KMS-11 (cell line): Measurements from ENCODE around the gene CRHR1.

Experiments used
- H2AFZ ChIP-seq: fragments of 200-600 bp; sonication (generic); 2 replicates; pipeline ENCODE4 v1.6.1; 2016; ENCODE audit warnings: antibody characterized with exemption, mixed run types, low read depth
- H3K27ac ChIP-seq: fragments of 200-600 bp; sonication (generic); 2 replicates; pipeline ENCODE4 v1.6.1; 2016; ENCODE audit warnings: mild to moderate bottlenecking, mixed run types
- H3K27me3 ChIP-seq: fragments of 200-600 bp; sonication (generic); 2 replicates; pipeline ENCODE4 v1.6.1; 2017; ENCODE audit warnings: mild to moderate bottlenecking, low read depth, mixed run types, moderate library complexity; ENCODE audit not compliant: insufficient read depth
- H3K36me3 ChIP-seq: fragments of 200-600 bp; sonication (generic); 2 replicates; pipeline ENCODE4 v1.6.1; 2017; ENCODE audit warnings: mild to moderate bottlenecking, mixed run types; ENCODE audit not compliant: insufficient read depth
- H3K4me1 ChIP-seq: fragments of 200-600 bp; sonication (generic); 2 replicates; pipeline ENCODE4 v1.6.1; 2016; ENCODE audit warnings: mild to moderate bottlenecking, low read depth, mixed run types; ENCODE audit not compliant: poor library complexity, severe bottlenecking
- H3K4me2 ChIP-seq: fragments of 200-600 bp; sonication (generic); 2 replicates; pipeline ENCODE4 v1.7.0; 2016; ENCODE audit warnings: mild to moderate bottlenecking, mixed run types
- H3K4me3 ChIP-seq: fragments of 200-600 bp; sonication (generic); IDR thresholded peaks from 2 replicates; pipeline ENCODE4 v1.6.1; 2017; ENCODE audit warnings: low read depth, low read length, mixed read lengths; ENCODE audit not compliant: insufficient read depth
- H3K79me2 ChIP-seq: fragments of 200-600 bp; sonication (generic); 2 replicates; pipeline ENCODE4 v1.6.1; 2016; ENCODE audit warnings: low read depth, mixed run types; ENCODE audit not compliant: insufficient read depth
- H3K9ac ChIP-seq: fragments of 200-600 bp; sonication (generic); 2 replicates; pipeline ENCODE4 v1.6.1; 2016; ENCODE audit warnings: mild to moderate bottlenecking, mixed run types
- H4K20me1 ChIP-seq: fragments of 200-600 bp; sonication (generic); 2 replicates; pipeline ENCODE4 v1.6.1; 2016; ENCODE audit warnings: mild to moderate bottlenecking, mixed run types; ENCODE audit not compliant: insufficient read depth
- TF ChIP-seq, protein P1 (sequence below): fragments of 200-600 bp; sonication (generic); conservative IDR thresholded peaks from 2 replicates; pipeline ENCODE4 v1.6.1; 2017; ENCODE audit warnings: low read depth, mild to moderate bottlenecking, antibody characterized with exemption, low read length, moderate library complexity, mixed read lengths

CRHR1 gene

DNA sequence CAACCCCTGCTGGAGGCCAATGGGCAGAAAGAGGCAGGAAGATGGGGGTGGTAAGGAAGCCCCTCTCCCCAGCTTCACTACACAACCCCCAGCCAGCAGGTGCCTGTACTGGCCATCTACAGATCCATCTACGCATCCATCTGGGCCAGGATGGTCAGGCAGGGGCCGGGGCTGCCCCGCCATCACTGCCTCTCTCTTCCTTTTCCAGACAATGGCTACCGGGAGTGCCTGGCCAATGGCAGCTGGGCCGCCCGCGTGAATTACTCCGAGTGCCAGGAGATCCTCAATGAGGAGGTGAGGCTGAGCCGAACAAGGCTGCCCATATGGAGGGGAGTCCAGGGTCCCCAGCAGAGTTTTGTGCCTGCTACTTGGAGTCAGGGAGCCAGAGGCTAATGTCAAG is 37.0 kb downstream of the CRHR1 start:
- H3K4me3 ChIP-seq, result no peak overlapping the region
- H3K36me3 ChIP-seq, result no peaks in the 10 kb centered on the region
- H3K27ac ChIP-seq, result no peak overlapping the region
- no peaks in the 10 kb centered on the region for H4K20me1 ChIP-seq
- no peaks in the 10 kb centered on the region for H3K4me1 ChIP-seq
- no peak overlapping the region for H2AFZ ChIP-seq
- no peaks in the 10 kb centered on the region for H3K79me2 ChIP-seq
- H3K9ac ChIP-seq, result no peak overlapping the region
- no peak overlapping the region for H3K4me2 ChIP-seq
- TF ChIP-seq, protein P1, sequence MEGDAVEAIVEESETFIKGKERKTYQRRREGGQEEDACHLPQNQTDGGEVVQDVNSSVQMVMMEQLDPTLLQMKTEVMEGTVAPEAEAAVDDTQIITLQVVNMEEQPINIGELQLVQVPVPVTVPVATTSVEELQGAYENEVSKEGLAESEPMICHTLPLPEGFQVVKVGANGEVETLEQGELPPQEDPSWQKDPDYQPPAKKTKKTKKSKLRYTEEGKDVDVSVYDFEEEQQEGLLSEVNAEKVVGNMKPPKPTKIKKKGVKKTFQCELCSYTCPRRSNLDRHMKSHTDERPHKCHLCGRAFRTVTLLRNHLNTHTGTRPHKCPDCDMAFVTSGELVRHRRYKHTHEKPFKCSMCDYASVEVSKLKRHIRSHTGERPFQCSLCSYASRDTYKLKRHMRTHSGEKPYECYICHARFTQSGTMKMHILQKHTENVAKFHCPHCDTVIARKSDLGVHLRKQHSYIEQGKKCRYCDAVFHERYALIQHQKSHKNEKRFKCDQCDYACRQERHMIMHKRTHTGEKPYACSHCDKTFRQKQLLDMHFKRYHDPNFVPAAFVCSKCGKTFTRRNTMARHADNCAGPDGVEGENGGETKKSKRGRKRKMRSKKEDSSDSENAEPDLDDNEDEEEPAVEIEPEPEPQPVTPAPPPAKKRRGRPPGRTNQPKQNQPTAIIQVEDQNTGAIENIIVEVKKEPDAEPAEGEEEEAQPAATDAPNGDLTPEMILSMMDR, result no peak
- peaks cover 59% of the 10 kb centered on the region for H3K27me3 ChIP-seq

DNA sequence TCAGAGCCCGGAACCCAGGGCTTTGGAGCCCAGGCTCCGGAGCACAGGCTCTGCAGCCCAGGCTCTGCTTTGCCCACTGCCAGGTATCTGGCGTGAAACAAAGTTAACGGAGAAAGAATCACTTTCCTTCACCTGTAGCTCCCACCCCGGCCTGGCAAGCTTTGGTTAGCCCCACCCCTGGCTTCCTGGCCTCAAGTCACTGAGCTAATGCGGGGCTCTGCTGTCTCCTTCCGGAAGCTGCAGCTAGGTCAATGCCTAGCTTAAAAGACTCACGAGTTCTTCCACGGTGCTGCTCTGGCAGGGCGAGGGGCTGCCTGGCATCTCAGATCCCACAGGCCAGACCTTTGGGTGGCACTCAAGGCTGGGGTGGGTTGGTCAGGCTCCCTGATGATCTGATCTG is 39.5 kb downstream of the CRHR1 start:
- Histone ChIP-seq H3K4me2 (no peak overlapping the region), H4K20me1 (no peaks in the 10 kb centered on the region), H3K4me3 (no peak overlapping the region), H3K9ac (no peak overlapping the region), H3K4me1 (no peaks in the 10 kb centered on the region), H2AFZ (no peak overlapping the region), H3K79me2 (no peaks in the 10 kb centered on the region), H3K36me3 (no peaks in the 10 kb centered on the region), H3K27me3 (peaks cover 82% of the 10 kb centered on the region), H3K27ac (no peak overlapping the region)
- TF ChIP-seq, protein P1, result no peak

DNA sequence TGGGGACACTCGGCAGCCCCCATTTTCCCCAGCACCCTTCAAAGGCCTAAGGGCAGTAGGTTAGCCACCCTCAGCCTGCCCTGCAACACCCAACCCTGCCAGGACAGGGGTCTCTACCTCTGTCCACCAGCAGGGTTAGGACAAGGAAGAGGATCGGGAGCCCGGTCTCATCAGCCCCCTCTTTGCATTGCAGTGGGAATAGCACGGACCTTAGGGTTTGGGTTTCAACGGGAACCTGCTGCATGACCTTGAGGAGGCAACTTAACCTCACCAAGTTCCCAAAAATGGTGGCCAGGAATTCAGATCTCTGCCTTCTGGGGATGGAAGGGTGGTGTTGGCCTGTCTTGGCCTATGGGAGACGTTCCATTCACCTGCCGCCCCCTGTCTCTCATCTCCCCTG is 40.4 kb downstream of the CRHR1 start:
- H3K4me1 ChIP-seq, result no peaks in the 10 kb centered on the region
- peaks cover 90% of the 10 kb centered on the region for H3K27me3 ChIP-seq
- no peak overlapping the region for H3K27ac ChIP-seq
- H3K9ac ChIP-seq, result no peak overlapping the region
- no peak overlapping the region for H3K4me3 ChIP-seq
- no peaks in the 10 kb centered on the region for H4K20me1 ChIP-seq
- H2AFZ ChIP-seq, result no peak overlapping the region
- no peaks in the 10 kb centered on the region for H3K36me3 ChIP-seq
- TF ChIP-seq, protein P1, result no peak
- H3K4me2 ChIP-seq, result no peak overlapping the region
- H3K79me2 ChIP-seq, result no peaks in the 10 kb centered on the region

DNA sequence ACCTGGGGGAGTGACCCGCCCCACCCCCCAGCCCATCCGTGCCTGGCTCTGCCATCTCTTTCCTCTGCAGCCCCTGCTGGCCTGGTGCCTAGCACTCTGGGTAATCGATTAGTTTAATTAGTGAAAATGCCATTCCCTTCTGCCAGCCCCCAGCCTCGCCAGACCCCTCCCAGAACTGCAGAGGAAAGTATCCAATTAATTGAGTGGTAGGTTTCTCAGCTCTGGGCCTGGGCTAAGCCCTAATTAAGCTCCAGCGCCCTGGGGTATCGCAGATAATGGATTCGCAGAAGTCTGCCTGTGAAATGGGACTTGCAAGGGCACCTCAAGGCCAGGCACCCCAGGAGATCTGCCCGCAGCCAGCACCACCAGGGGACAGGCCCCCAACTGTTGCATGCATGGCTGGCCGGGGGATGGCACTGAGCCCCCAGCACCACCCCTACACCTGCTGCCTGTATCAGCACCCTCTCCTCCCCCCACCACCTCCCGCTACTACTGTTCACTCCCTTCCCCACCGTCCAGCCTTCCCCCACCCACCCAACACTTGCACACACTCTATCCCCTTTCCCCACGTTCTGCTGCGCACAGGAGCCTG is 40.9 kb downstream of the CRHR1 start:
- Histone ChIP-seq H4K20me1 (no peaks in the 10 kb centered on the region), H3K4me3 (no peak overlapping the region), H3K27me3 (peaks cover 89% of the 10 kb centered on the region), H3K4me1 (no peaks in the 10 kb centered on the region), H3K27ac (no peak overlapping the region), H2AFZ (no peak overlapping the region), H3K79me2 (no peaks in the 10 kb centered on the region), H3K36me3 (no peaks in the 10 kb centered on the region), H3K9ac (no peak overlapping the region), H3K4me2 (no peak overlapping the region)
- TF ChIP-seq, protein P1, result no peak
